ENCODE measurements around the gene CHST3. TPM values are rescaled to one million over a fixed set of nuclear protein-coding genes. Genes with fewer than 3 reads are reported as not detected.

CHST3 gene
- total and polyA plus RNA-seq, 5 donors: 14.9 to 37.0 (median 22.6) TPM

- Histone ChIP-seq H3K4me3 (ENCODE audit: low read length) (no peak overlapping the region), H3K27me3 (ENCODE audit: control insufficient read depth, insufficient read depth) (no peaks in the 10 kb centered on the region), H3K27ac (ENCODE audit: low read length) (no peak overlapping the region), H3K4me1 (ENCODE audit: control insufficient read depth, insufficient read depth, low read length) (no peaks in the 10 kb centered on the region), H3K9me3 (ENCODE audit: control insufficient read depth, low read length) (no peaks in the 10 kb centered on the region)
- ATAC-seq (no peak), DNase-seq (no peak)
- intact Hi-C loops (cut with DNase I): no loop called here
- 83% methylated on average over 5 of the region's 5 CpGs for WGBS
Measured at GRCh38 chr10:71927776-71928592, 36.2 kb upstream of the CHST3 start.

GRCh38 chr10:71931295-71931694, 32.9 kb upstream of the CHST3 start:
- Histone ChIP-seq H3K9me3 (ENCODE audit: control insufficient read depth, low read length) (no peaks in the 10 kb centered on the region), H3K4me1 (ENCODE audit: control insufficient read depth, insufficient read depth, low read length) (no peaks in the 10 kb centered on the region), H3K27me3 (ENCODE audit: control insufficient read depth, insufficient read depth) (no peaks in the 10 kb centered on the region), H3K27ac (ENCODE audit: low read length) (no peak overlapping the region), H3K4me3 (ENCODE audit: low read length) (no peak overlapping the region)
- WGBS: 93% methylated on average over 1 of the region's 1 CpG
- DNase-seq (no peak), ATAC-seq (no peak)
- intact Hi-C loops (cut with DNase I): no loop called here

DNA sequence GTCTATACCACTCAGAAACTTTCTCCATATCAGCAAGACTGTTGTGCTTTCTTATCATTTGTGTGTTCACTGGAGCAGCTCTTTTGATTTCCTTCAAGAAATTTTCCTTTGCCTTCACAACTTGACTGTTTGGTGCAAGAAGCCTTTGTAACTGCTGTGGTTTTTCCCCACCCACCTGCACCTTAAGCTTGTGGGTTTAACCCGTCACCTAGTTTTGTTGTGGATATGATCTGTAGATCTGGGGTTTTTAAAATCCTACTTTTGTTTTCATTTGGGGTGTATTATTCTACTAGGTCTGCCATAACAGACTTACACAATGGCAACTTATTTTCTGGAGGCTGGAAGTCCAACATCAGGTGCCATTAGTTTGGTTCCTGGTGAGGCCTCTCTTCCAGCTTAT, 30.5 kb upstream of the CHST3 start:
- Histone ChIP-seq H3K9me3 (ENCODE audit: control insufficient read depth, low read length) (no peaks in the 10 kb centered on the region), H3K4me3 (ENCODE audit: low read length) (no peak overlapping the region), H3K4me1 (ENCODE audit: control insufficient read depth, insufficient read depth, low read length) (no peaks in the 10 kb centered on the region), H3K27ac (ENCODE audit: low read length) (no peak overlapping the region), H3K27me3 (ENCODE audit: control insufficient read depth, insufficient read depth) (no peaks in the 10 kb centered on the region)
- intact Hi-C loops (cut with DNase I): no loop called here
- ATAC-seq: no peak
- 99% methylated on average over 1 of the region's 1 CpG for WGBS
- DNase-seq: no peak

DNA sequence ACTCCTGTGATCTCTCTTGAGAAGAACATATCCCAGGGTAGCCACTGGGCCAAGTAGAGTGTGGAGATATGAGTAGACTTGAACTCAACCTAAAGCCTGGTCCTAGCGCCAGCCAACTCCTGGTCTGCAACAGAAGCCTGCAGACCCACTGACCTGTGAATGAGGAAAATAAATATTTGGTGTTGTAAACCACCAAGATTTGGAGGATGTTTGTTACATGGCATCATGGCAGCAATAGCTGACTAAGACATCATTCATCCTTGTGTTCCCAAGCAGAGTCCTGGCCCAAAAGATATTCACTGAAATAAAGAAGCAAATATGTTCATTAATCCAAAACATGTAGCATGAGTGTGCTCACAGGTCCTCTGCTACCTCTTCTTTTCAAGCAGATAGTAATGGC, 26.0 kb upstream of the CHST3 start:
- Histone ChIP-seq H3K27ac (ENCODE audit: low read length) (no peak overlapping the region), H3K4me3 (ENCODE audit: low read length) (no peak overlapping the region), H3K27me3 (ENCODE audit: control insufficient read depth, insufficient read depth) (no peaks in the 10 kb centered on the region), H3K9me3 (ENCODE audit: control insufficient read depth, low read length) (no peaks in the 10 kb centered on the region), H3K4me1 (ENCODE audit: control insufficient read depth, insufficient read depth, low read length) (no peaks in the 10 kb centered on the region)
- WGBS: 94% methylated on average over 1 of the region's 1 CpG
- intact Hi-C loops (cut with DNase I): no loop called here
- DNase-seq: no peak
- no peak for ATAC-seq

DNA sequence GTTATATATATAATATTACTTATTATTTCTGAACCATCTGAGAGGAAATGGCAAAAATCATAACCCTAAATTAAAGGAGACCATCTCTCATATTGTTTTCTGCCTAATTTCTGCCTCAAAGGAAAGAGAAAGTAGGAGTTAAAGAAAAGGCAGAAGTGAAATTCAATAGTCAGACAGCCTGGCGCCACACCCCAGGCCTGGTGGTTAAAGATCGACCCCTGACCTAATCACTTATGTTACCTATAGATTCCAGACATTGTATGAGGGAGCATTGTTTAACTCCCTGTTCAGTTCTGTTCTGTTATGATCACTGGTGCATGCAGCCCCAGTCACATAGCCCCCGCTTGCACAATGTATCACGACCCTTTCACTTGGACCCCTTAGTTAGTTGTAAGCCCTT, 24.9 kb upstream of the CHST3 start:
- Histone ChIP-seq H3K4me3 (ENCODE audit: low read length) (no peak overlapping the region), H3K27me3 (ENCODE audit: control insufficient read depth, insufficient read depth) (no peaks in the 10 kb centered on the region), H3K27ac (ENCODE audit: low read length) (no peak overlapping the region), H3K9me3 (ENCODE audit: control insufficient read depth, low read length) (peaks cover 2% of the 10 kb centered on the region), H3K4me1 (ENCODE audit: control insufficient read depth, insufficient read depth, low read length) (no peaks in the 10 kb centered on the region)
- DNase-seq: no peak
- intact Hi-C loops (cut with DNase I): no loop called here
- WGBS: 91% methylated on average over 4 of the region's 4 CpGs
- no peak for ATAC-seq

DNA sequence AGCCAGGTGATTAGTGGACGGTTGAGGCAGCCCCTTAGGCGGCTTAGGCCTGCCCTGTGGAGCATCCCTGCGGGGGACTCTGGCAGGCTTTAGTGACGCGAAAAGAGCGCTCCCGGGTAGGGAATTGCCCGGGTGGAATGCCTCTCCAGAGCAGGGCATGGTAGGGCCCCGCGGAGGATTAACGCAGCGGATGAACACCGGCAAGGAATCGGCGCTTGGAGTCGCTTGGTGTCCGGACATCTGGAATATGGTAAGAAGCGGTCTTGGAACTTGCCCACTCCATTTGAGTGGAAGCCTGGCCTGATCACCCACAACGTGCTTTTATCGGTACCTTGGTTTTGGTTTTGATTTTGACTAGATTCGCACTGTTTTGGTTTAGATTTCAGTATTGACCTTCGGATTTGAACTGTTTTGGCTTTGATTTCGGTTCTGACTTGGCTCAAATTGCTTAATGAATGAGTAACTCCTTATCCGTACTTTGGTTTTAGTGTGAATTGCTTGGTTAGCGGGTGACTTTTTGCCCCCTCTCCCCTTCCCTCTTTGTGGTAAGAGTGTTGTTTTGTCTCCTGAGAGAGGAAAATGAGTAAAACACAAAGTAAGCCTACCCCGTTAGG, 24.2 kb upstream of the CHST3 start:
- DNase-seq: no peak
- Histone ChIP-seq H3K4me3 (ENCODE audit: low read length) (no peak overlapping the region), H3K27me3 (ENCODE audit: control insufficient read depth, insufficient read depth) (no peaks in the 10 kb centered on the region), H3K9me3 (ENCODE audit: control insufficient read depth, low read length) (peaks cover 2% of the 10 kb centered on the region), H3K4me1 (ENCODE audit: control insufficient read depth, insufficient read depth, low read length) (no peaks in the 10 kb centered on the region), H3K27ac (ENCODE audit: low read length) (no peak overlapping the region)
- WGBS: 95% methylated on average over 26 of the region's 26 CpGs
- intact Hi-C loops (cut with DNase I): no loop called here
- ATAC-seq: no peak

GRCh38 chr10:71940752-71941151, 23.4 kb upstream of the CHST3 start:
- H3K4me1 ChIP-seq (ENCODE audit: control insufficient read depth, insufficient read depth, low read length): no peaks in the 10 kb centered on the region
- H3K9me3 ChIP-seq (ENCODE audit: control insufficient read depth, low read length): peaks cover 2% of the 10 kb centered on the region
- no peak overlapping the region for H3K4me3 ChIP-seq (ENCODE audit: low read length)
- 82% methylated on average over 4 of the region's 4 CpGs for WGBS
- ATAC-seq (no peak), DNase-seq (no peak)
- H3K27me3 ChIP-seq (ENCODE audit: control insufficient read depth, insufficient read depth): no peaks in the 10 kb centered on the region
- no peak overlapping the region for H3K27ac ChIP-seq (ENCODE audit: low read length)
- intact Hi-C loops (cut with DNase I): no loop called here

GRCh38 chr10:71941318-71941717, 22.9 kb upstream of the CHST3 start:
- DNase-seq (no peak), ATAC-seq (no peak)
- no peak overlapping the region for H3K27ac ChIP-seq (ENCODE audit: low read length)
- H3K27me3 ChIP-seq (ENCODE audit: control insufficient read depth, insufficient read depth): no peaks in the 10 kb centered on the region
- H3K4me3 ChIP-seq (ENCODE audit: low read length): no peak overlapping the region
- no peaks in the 10 kb centered on the region for H3K4me1 ChIP-seq (ENCODE audit: control insufficient read depth, insufficient read depth, low read length)
- WGBS: 76% methylated on average over 8 of the region's 8 CpGs
- intact Hi-C loops (cut with DNase I): no loop called here
- peaks cover 6% of the 10 kb centered on the region for H3K9me3 ChIP-seq (ENCODE audit: control insufficient read depth, low read length)

GRCh38 chr10:71945819-71946474, 18.2 kb upstream of the CHST3 start:
- no peaks in the 10 kb centered on the region for H3K27me3 ChIP-seq (ENCODE audit: control insufficient read depth, insufficient read depth)
- intact Hi-C loops (cut with DNase I): no loop called here
- 95% methylated on average over 8 of the region's 8 CpGs for WGBS
- no peaks in the 10 kb centered on the region for H3K4me1 ChIP-seq (ENCODE audit: control insufficient read depth, insufficient read depth, low read length)
- DNase-seq (no peak), ATAC-seq (no peak)
- peaks cover 9% of the 10 kb centered on the region for H3K9me3 ChIP-seq (ENCODE audit: control insufficient read depth, low read length)
- no peak overlapping the region for H3K27ac ChIP-seq (ENCODE audit: low read length)
- no peak overlapping the region for H3K4me3 ChIP-seq (ENCODE audit: low read length)

- no peak for DNase-seq
- H3K9me3 ChIP-seq (ENCODE audit: control insufficient read depth, low read length): peaks cover 9% of the 10 kb centered on the region
- intact Hi-C loops (cut with DNase I): no loop called here
Measured at GRCh38 chr10:71946700-71947099, 17.5 kb upstream of the CHST3 start.

DNA sequence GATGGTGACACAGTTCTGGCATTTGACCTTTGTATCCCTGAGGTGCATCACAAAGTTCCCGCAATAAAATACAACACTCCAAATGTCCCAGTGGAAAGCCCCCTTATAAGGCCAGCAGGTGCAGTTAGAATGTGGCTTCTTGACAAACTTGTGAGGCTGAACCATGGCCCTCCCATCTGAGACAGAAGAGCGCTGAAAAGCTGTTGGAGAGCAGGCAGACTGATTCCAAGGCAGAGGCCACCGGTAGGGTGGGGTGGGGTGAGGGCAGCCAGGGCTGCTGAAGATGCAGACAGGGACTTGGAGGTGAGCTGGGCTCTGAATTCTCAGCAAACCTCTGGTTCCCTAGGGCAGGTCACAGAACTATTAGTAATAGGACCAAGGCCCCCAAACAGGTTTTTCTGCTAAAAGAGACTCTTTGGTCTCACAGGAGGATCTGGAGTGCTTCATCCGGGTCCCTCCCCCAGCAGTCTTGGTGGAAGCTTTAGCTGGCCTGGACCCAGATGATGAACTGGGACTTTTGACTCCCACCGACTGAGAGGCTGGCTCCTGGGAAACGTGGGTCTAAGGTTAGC, 15.6 kb upstream of the CHST3 start:
- intact Hi-C loops (cut with DNase I): no loop called here

More at GRCh38 chr10:71946700-71947099, 17.5 kb upstream of the CHST3 start:
- WGBS: 88% methylated on average over 3 of the region's 3 CpGs
- Histone ChIP-seq H3K27me3 (ENCODE audit: control insufficient read depth, insufficient read depth) (no peaks in the 10 kb centered on the region), H3K4me3 (ENCODE audit: low read length) (no peak overlapping the region), H3K27ac (ENCODE audit: low read length) (no peak overlapping the region), H3K4me1 (ENCODE audit: control insufficient read depth, insufficient read depth, low read length) (no peaks in the 10 kb centered on the region)
- no peak for ATAC-seq

More for the DNA sequence above, 15.6 kb upstream of the CHST3 start:
- no peak for DNase-seq
- no peak overlapping the region for H3K4me3 ChIP-seq (ENCODE audit: low read length)
- H3K27me3 ChIP-seq (ENCODE audit: control insufficient read depth, insufficient read depth): no peaks in the 10 kb centered on the region
- H3K4me1 ChIP-seq (ENCODE audit: control insufficient read depth, insufficient read depth, low read length): no peaks in the 10 kb centered on the region
- peaks cover 9% of the 10 kb centered on the region for H3K9me3 ChIP-seq (ENCODE audit: control insufficient read depth, low read length)
- H3K27ac ChIP-seq (ENCODE audit: low read length): no peak overlapping the region
- ATAC-seq: no peak
- WGBS: 68% methylated on average over 6 of the region's 6 CpGs

Measured in right cardiac atrium (tissue), 5 donors.